H1 (cell line): ENCODE measurements around the gene BUD23. TPM values are rescaled to one million over a fixed set of nuclear protein-coding genes. Genes with fewer than 3 reads are reported as not detected.

Source experiments
- CBX5 ChIP-seq: fragments of 300-800, 300-1000 bp; sonication (generic); IDR thresholded peaks from 2 replicates; pipeline ENCODE4 v1.7.1; 2016; ENCODE audit warnings: antibody characterized with exemption, low read length, low read depth
- CEBPB ChIP-seq: IDR thresholded peaks from 2 replicates; pipeline ENCODE4 v1.6.1; 2012; ENCODE audit warnings: low read depth, low read length
- CREB1 ChIP-seq: IDR thresholded peaks from 2 replicates; pipeline ENCODE4 v1.6.1; 2012; ENCODE audit warnings: inconsistent platforms
- FOSL1 ChIP-seq: IDR thresholded peaks from 2 replicates; pipeline ENCODE4 v1.6.1; 2011; ENCODE audit warnings: mild to moderate bottlenecking, low read depth, low read length, moderate library complexity; ENCODE audit not compliant: insufficient read depth
- JUN ChIP-seq: IDR thresholded peaks from 2 replicates; pipeline ENCODE4 v1.6.1; 2011; ENCODE audit warnings: low read depth, mild to moderate bottlenecking, improper control_type of control experiment, low read length
- KDM4A ChIP-seq: IDR thresholded peaks from one replicate; pipeline ENCODE4 v1.7.1; 2012; ENCODE audit warnings: low read depth, mild to moderate bottlenecking, moderate library complexity, low read length, inconsistent platforms; ENCODE audit not compliant: severe bottlenecking
- POLR2AphosphoS5 ChIP-seq: IDR thresholded peaks from 2 replicates; pipeline ENCODE4 v1.6.1; 2011; ENCODE audit warnings: low read depth, low read length
- RNF2 ChIP-seq: fragments of 200-900, 300-1000 bp; sonication (generic); IDR thresholded peaks from 2 replicates; pipeline ENCODE4 v1.7.1; 2016; ENCODE audit warnings: borderline replicate concordance, low read depth, mild to moderate bottlenecking, antibody characterized with exemption, low read length; ENCODE audit not compliant: poor library complexity, severe bottlenecking; ENCODE audit errors: missing control alignments
- SP4 ChIP-seq: IDR thresholded peaks from 2 replicates; pipeline ENCODE4 v1.6.1; 2012; ENCODE audit warnings: low read length, inconsistent platforms
- TAF7 ChIP-seq: optimal IDR thresholded peaks from 2 replicates; pipeline ENCODE3; 2011; ENCODE audit warnings: low read depth, mild to moderate bottlenecking, inconsistent platforms, low read length, moderate library complexity, borderline replicate concordance
- polyA plus RNA-seq, 7 experiments: library from polyadenylated mRNA; depleted of rRNA in 3 of 7; stranded (reverse) in 5 of 7; unstranded in 2 of 7; fragments of >200 nt in 5 of 7; fragments of 200-250 nt in 2 of 7; gene quantifications; 1 replicate in 5 of 7; 2 replicates in 1 of 7; 4 replicates in 1 of 7; pipeline versions ENCODE4 v1.2.1 to v1.2.3, GENCODE V29; 2011 to 2013; ENCODE audit warnings: missing spikeins in 2 of 7, mixed read lengths in 2 of 7
- total RNA-seq: library from RNA; stranded (reverse); fragmentation: NEBNext Ultra II Directional; extraction: Animal tissue kit (Norgen Biotek cat#: 25700); gene quantifications from 2 replicates; pipeline ENCODE4 v1.2.1, GENCODE V29; 2021

Gene BUD23
- total and polyA plus RNA-seq, 2 of the 8 experiments (the other 6 are each of a cell fraction or from before 2014, with no cell fraction given), result 72.3 to 78.4 TPM

DNA sequence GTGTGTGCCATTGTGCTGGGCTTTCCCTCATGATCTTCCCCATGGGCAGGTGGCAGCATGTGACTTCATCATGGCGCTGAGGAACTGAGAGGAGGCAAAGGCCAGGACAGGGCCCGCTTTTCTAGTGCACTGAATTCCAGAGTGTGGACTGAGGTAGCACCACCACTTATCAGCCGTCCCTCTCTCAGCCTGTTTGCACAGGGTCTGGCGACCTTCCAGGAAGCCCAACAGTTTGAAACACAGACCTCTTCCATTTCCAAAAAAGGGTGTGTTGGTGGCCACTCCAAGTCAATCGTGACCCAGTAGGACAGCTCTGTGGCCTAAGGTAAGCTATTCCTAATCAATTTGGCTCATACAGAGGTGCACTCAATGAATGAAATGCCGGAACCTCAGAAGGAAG is 4.5 kb upstream of the BUD23 start (continued):
- TF ChIP-seq TAF7 (no peak), JUN (no peak), KDM4A (no peak), CEBPB (no peak), SP4 (no peak), POLR2AphosphoS5 (no peak), CBX5 (no peak), FOSL1 (no peak), RNF2 (no peak), CREB1 (no peak)
